GM23248 (cell line): ENCODE results near the gene IL12RB1.

Experiments used
- EZH2 ChIP-seq: fragments of 200-600 bp; sonication (generic); IDR thresholded peaks from 2 replicates; pipeline ENCODE4 v1.6.1; 2018; ENCODE audit warnings: antibody characterized with exemption, mild to moderate bottlenecking; ENCODE audit not compliant: insufficient read depth, poor library complexity, severe bottlenecking
- EZH2phosphoT487 ChIP-seq: fragments of 200-600 bp; sonication (generic); IDR thresholded peaks from 2 replicates; pipeline ENCODE4 v1.6.1; 2018; ENCODE audit warnings: antibody characterized with exemption, moderate library complexity, mild to moderate bottlenecking, low read depth; ENCODE audit not compliant: insufficient read depth

DNA sequence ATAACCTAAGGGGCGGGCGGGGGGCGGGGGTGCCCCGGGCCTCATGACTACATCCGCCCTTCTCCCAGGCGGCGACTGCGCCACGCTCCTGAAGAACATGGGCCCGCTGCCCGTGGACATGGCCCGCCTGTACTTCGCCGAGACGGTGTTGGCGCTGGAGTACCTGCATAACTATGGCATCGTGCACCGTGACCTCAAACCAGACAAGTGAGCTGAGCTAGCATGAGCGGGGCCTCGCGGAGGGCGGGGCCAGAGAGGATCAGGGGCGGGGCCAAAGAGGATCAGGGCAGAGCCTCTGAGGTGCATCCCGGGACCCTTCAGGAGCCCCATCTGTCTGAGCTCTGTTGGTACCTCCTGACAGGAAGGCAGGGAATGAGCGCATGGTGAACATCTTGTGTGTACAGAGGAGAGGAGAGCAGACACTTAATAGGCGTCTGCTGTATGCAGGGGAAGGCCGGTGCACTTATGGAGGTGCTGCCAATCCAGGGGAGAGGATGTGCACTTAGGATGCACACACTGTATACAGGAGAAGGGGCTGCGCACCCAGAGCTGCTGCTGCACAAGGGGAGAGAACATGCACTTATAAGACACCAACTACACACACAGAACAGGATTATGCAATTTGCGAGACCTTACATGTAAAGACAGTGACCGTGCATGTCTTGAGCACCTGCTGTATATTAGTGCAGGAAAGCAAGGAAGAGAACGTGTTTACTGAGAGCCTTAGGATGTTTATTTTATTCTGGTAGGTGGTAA lies 45.3 kb upstream of the IL12RB1 start:
- TF ChIP-seq EZH2 (no peak), EZH2phosphoT487 (no peak)
